GM06990 (cell line): ENCODE measurements around the gene ZBTB7C.

Source experiments
- DNase-seq: peaks from one replicate; pipeline ENCODE4 v3.0.0-alpha.2; 2011; ENCODE audit not compliant: insufficient read length; ENCODE audit errors: extremely low read depth
- H3K27me3 ChIP-seq: replicated peaks from 2 replicates; pipeline ENCODE4 v1.6.0; 2011; ENCODE audit warnings: low read length; ENCODE audit not compliant: control insufficient read depth, insufficient read depth
- H3K36me3 ChIP-seq: 2 replicates; pipeline ENCODE4 v1.5.1; 2011; ENCODE audit warnings: low read length; ENCODE audit not compliant: control insufficient read depth, insufficient read depth
- H3K4me3 ChIP-seq: replicated peaks from 2 replicates; pipeline ENCODE4 v1.5.1; 2011; ENCODE audit warnings: low read depth, mild to moderate bottlenecking, control low read depth, low read length
- TF ChIP-seq, protein P1 (sequence below): IDR thresholded peaks from 2 replicates; pipeline ENCODE4 v1.5.1; 2011; ENCODE audit warnings: low read length, control low read depth, mild to moderate bottlenecking, inconsistent platforms; ENCODE audit not compliant: insufficient read depth, poor library complexity, severe bottlenecking

The ZBTB7C gene

DNA sequence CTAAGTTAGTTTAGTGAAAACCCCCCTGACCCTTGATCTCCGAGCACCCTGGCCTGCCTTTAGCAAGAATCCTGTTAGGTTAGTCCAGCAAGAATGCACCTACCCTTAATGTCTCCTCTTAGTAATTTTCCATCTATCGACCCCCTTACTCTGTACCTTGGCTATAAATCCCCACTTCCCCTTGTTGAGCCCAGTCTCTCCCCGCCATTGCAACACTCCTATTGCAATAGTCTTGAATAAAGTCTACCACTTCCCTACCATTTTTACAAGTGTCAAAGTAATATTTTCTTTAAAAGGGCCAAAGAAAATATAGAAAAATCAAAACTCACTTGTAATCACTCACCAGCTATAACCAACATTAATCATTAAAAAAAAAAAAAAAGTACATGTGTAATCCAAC, 4.2 kb upstream of the ZBTB7C start:
- peaks cover 2% of the 10 kb centered on the region; the same call in 1 of the 2 replicates for H3K27me3 ChIP-seq
- TF ChIP-seq, protein P1, sequence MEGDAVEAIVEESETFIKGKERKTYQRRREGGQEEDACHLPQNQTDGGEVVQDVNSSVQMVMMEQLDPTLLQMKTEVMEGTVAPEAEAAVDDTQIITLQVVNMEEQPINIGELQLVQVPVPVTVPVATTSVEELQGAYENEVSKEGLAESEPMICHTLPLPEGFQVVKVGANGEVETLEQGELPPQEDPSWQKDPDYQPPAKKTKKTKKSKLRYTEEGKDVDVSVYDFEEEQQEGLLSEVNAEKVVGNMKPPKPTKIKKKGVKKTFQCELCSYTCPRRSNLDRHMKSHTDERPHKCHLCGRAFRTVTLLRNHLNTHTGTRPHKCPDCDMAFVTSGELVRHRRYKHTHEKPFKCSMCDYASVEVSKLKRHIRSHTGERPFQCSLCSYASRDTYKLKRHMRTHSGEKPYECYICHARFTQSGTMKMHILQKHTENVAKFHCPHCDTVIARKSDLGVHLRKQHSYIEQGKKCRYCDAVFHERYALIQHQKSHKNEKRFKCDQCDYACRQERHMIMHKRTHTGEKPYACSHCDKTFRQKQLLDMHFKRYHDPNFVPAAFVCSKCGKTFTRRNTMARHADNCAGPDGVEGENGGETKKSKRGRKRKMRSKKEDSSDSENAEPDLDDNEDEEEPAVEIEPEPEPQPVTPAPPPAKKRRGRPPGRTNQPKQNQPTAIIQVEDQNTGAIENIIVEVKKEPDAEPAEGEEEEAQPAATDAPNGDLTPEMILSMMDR: no peak
- H3K36me3 ChIP-seq: no peaks in the 10 kb centered on the region
- DNase-seq: no peak
- H3K4me3 ChIP-seq: no peak overlapping the region

DNA sequence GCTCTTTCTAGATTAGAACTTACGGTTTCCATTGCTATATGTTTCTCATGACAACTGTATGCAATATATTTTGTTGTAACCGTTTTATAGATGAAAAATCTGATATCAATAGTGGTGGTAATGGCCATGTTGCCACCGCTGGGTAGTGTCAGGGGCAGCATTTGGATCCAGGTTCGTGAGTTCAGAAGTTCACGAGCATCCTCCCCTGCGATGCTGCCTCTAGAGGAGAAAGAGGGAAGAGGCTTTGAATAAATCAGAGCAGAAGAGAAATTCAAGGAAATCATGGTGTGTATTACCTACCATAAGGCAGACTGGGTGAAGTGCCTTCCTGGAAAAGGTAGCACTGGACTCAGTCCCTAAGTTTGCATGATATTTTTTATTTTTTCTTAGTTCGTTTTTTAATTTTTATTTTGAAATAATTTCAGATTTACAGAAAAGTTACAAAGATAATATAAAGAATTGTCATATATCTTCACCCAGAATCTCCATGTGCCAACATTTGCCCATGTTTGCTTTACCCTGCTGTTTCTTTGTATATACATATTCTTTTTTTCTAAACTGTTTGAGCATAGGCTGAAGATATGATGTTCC, 3.3 kb upstream of the ZBTB7C start:
- TF ChIP-seq, protein P1: peak; percentile 77
- Histone ChIP-seq H3K27me3 (peaks cover 3% of the 10 kb centered on the region), H3K36me3 (no peaks in the 10 kb centered on the region), H3K4me3 (no peak overlapping the region)
- no peak for DNase-seq

DNA sequence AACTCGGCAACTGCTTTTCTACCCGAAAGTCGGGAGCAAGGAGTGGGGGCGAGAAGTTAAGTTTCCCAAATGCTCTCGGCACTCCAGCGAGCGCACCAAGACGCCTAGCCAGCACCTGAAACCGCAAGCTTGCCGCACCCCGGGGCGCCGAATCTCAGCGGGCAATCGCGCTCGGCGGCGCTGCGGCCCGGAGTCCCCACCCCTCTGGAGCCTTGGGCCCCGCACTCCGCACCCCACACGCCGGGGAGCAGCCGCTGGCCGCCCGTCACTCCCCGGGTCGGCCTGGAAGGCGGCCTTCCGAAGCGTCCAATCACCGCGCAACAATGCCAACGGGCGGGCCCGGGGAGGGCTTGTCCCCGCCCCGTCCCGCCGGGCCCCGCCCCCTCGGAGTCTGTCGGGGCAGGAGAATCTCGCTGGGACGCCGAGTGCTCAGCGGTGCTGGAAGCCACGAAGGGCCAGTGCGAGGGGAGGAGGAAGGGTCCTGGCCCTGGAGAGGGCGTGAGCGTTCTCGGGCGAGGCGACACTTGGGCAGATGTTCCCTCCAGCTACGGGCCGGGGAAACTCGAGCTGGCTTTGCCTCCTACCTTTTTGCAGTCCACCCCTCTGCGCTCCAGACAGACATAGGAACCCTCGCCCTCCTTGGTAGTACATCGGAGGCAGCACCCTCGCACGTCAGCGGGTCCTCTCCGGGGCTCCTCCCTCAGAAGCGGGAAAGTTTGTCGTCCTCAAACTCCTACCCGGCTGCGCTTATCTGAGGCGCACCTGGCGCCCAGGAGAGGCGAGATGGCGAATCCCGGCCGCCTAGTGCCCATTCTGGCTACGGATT, 1.1 kb upstream of the ZBTB7C start:
- TF ChIP-seq, protein P1: no peak
- H3K36me3 ChIP-seq: no peaks in the 10 kb centered on the region
- peak; percentile 81 for DNase-seq
- H3K27me3 ChIP-seq: peaks cover 5% of the 10 kb centered on the region
- H3K4me3 ChIP-seq: peak overlapping the region; percentile 72

DNA sequence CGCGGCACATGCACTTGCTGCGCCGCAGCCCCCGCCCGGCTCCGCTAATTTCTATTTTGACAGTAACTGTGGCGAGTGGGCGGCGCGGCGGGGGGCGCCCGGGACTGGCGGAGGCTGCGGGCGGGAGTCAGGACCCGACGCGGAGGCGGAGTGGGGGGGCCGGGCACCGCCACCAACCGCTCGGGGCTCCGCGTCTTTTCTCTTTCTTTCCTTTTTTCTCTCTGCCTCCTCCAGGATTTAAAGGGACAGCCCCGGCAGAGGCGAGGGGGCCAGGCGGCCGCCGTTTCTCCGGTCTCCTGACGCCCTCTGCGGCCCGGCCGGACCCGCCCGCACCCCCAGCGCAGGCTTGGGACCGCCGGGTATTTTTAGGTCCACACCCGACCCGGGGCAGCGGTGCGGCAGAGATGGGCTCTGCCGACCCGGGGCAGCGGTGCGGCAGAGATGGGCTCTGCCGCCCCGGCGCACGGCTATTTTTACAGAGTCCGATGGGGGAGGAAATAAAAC, 460 bp upstream of the ZBTB7C start:
- Histone ChIP-seq H3K4me3 (peak overlapping the region; percentile 72), H3K27me3 (peaks cover 5% of the 10 kb centered on the region), H3K36me3 (no peaks in the 10 kb centered on the region)
- DNase-seq: peak; percentile 15
- TF ChIP-seq, protein P1: no peak

DNA sequence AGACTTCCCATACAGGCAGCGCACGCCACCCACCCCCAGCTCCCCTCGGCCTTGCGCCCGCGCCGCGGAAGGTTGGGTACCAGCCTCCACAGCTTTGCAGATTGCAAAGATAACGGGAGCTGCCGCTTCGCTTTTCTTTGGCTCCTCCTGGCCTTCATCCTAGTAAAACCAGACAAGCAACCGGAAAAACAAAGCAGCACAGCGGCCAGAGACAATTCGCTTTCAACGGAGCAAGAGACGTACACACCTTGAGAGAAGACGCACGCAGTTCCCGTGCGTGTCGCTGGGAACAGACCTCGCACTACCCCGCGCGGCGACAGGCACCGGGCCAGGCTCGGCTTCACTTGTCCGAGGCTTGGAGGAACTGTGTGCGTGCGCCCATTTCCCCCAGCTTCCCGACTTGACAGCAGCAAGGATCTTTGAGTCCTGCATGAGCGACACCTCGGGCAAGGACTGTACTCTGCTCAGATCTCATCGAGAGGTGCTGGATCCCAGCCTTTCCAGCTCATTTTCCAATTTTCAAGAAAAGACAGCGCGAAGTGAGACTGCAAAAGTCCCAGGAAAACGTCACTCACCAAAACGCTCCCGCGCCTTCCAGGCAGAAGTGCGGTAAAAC, 964 bp downstream of the ZBTB7C start:
- no peak overlapping the region for H3K4me3 ChIP-seq

More for the DNA sequence above, 964 bp downstream of the ZBTB7C start:
- no peaks in the 10 kb centered on the region for H3K36me3 ChIP-seq
- H3K27me3 ChIP-seq: peaks cover 5% of the 10 kb centered on the region
- DNase-seq: peak; percentile 13
- TF ChIP-seq, protein P1: no peak
